BJ (cell line): ENCODE measurements around the gene MTMR1. TPM values are rescaled to one million over a fixed set of nuclear protein-coding genes. Genes with fewer than 3 reads are reported as not detected.

Experiments used
- CTCF ChIA-PET: fragments of 350-600 bp; formaldehyde crosslinking; extraction: SDS; loops from one replicate; lab custom pipeline; 2021; ENCODE audit warnings: antibody characterized with exemption, inconsistent platforms; lab: Yijun Ruan, JAX
- POLR2A ChIA-PET: fragments of 300-600 bp; sonication (Branson Sonifier 250); formaldehyde crosslinking; extraction: SDS; loops from one replicate; lab custom pipeline; 2021; ENCODE audit warnings: antibody characterized with exemption; lab: Charles Lee
- DNase-seq: peaks from one replicate; pipeline ENCODE4 v3.0.0-alpha.2; 2011; ENCODE audit warnings: low read depth
- H3K27me3 ChIP-seq: 2 replicates; pipeline ENCODE4 v1.6.0; 2011; ENCODE audit warnings: low read length; ENCODE audit not compliant: control insufficient read depth, insufficient read depth
- H3K36me3 ChIP-seq: 2 replicates; pipeline ENCODE4 v1.5.1; 2011; ENCODE audit warnings: low read length; ENCODE audit not compliant: control insufficient read depth, insufficient read depth
- H3K4me3 ChIP-seq: 2 replicates; pipeline ENCODE4 v1.5.1; 2011; ENCODE audit warnings: low read depth, mild to moderate bottlenecking, control low read depth, low read length
- CTCF ChIP-seq: IDR thresholded peaks from 2 replicates; pipeline ENCODE4 v1.5.1; 2011; ENCODE audit warnings: low read depth, mild to moderate bottlenecking, control low read depth, inconsistent platforms, low read length, moderate library complexity; ENCODE audit not compliant: insufficient read depth
- polyA plus RNA-seq: library from polyadenylated mRNA; depleted of rRNA; stranded (reverse); fragments of >200 nt; gene quantifications from 2 replicates; pipeline ENCODE4 v1.2.3, GENCODE V29; 2011

The MTMR1 gene
- polyA plus RNA-seq, 1 experiment, result 14.2 TPM

DNA sequence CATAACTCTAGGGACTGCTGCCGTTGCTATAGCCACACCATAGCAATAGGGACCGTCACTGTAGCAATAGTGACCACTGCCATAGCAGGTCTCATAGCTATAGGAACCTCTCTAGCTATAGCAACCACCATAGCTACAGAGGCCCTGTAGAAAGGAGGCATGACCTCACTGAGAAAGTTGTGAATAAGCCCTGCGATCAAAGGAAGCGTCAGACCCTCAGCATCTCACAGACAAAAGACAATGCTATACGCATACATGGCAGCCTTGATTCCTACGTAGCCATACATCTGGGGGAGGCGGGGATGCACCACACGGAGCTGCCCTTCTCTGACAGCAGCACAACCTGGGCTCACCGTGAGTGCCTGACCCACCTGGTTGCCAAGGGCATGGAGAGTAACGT, 88.5 kb downstream of the MTMR1 start:
- no peak for DNase-seq
- no peak overlapping the region for H3K4me3 ChIP-seq
- CTCF ChIA-PET, result interaction anchor here (1.0 to 1.8 kb wide), 2 partner anchors 10 to 300 kb away, joined by 4 to 7 read pairs; no protein-coding TSS in a partner anchor
- TF ChIP-seq CTCF, result no peak
- H3K27me3 ChIP-seq, result no peaks in the 10 kb centered on the region
- POLR2A ChIA-PET, result no interaction called here
- H3K36me3 ChIP-seq, result no peaks in the 10 kb centered on the region

GRCh38 chrX:150790021-150790420, 96.8 kb downstream of the MTMR1 start:
- POLR2A ChIA-PET, result no interaction called here

GRCh38 chrX:150792949-150793527, 99.8 kb downstream of the MTMR1 start:
- TF ChIP-seq CTCF, result no peak
- POLR2A ChIA-PET, result no interaction called here

More at GRCh38 chrX:150790021-150790420, 96.8 kb downstream of the MTMR1 start:
- Histone ChIP-seq H3K27me3 (no peaks in the 10 kb centered on the region), H3K4me3 (no peak overlapping the region), H3K36me3 (no peaks in the 10 kb centered on the region)
- no peak for TF ChIP-seq CTCF
- no peak for DNase-seq
- CTCF ChIA-PET, result no interaction called here

GRCh38 chrX:150805736-150806135, 112.5 kb downstream of the MTMR1 start:
- Histone ChIP-seq H3K36me3 (no peaks in the 10 kb centered on the region), H3K27me3 (no peaks in the 10 kb centered on the region), H3K4me3 (no peak overlapping the region)
- no peak for DNase-seq
- no peak for TF ChIP-seq CTCF
- POLR2A ChIA-PET, result no interaction called here
- CTCF ChIA-PET, result no interaction called here

More at GRCh38 chrX:150792949-150793527, 99.8 kb downstream of the MTMR1 start:
- H3K27me3 ChIP-seq, result no peaks in the 10 kb centered on the region
- CTCF ChIA-PET, result no interaction called here
- no peak for DNase-seq
- no peak overlapping the region for H3K4me3 ChIP-seq
- H3K36me3 ChIP-seq, result no peaks in the 10 kb centered on the region

DNA sequence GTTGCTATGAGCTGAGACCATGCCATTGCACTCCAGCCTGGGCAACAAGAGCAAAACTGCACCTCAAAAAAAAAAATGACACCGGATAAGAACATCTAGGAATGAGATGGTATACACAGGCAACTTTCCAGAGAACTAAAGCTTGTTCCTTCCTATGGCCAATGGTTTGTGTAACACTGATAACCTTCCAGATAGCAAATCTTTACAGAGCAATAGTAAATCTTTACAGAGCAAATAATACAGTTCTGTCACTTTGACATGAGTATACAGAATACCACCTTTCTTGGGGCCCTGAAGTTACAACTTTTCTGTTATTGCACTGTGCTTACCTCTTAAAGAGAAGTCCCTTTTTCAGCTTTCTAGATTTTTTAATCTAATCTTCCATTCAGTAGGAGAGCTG, 113.6 kb downstream of the MTMR1 start:
- Histone ChIP-seq H3K27me3 (no peaks in the 10 kb centered on the region), H3K4me3 (no peak overlapping the region), H3K36me3 (no peaks in the 10 kb centered on the region)
- DNase-seq, result no peak
- ChIA-PET POLR2A (no interaction called here), CTCF (no interaction called here)
- TF ChIP-seq CTCF, result no peak
